SK-N-SH treated with all-trans-retinoic acid at 6 μM for 48 hours (cell line): ENCODE measurements around the gene ASIC1.

Source experiments
- ATAC-seq: fragments of 200-7000 bp; cut with Tn5 transposase; 3 replicates; pipeline ENCODE4 v1.9.1; 2020; ENCODE audit warnings: mild to moderate bottlenecking, moderate library complexity
- ARNTL ChIP-seq: fragments of 450-650 bp; formaldehyde crosslinking; IDR thresholded peaks from 2 replicates; pipeline ENCODE4 v1.5.0; 2020; ENCODE audit warnings: low read depth, mild to moderate bottlenecking, moderate library complexity, borderline replicate concordance
- BACH2 ChIP-seq: fragments of 250-450 bp; sonication (Bioruptor Pico); IDR thresholded peaks from 2 replicates; pipeline ENCODE4 v1.9.0; 2021; ENCODE audit warnings: mild to moderate bottlenecking, borderline replicate concordance
- CREB5 ChIP-seq: fragments of 250-450 bp; sonication (Bioruptor Pico); IDR thresholded peaks from 2 replicates; pipeline ENCODE4 v1.5.1; 2020; ENCODE audit warnings: low read depth, mild to moderate bottlenecking, moderate library complexity
- CSDC2 ChIP-seq: fragments of 250-450 bp; sonication (Bioruptor Pico); IDR thresholded peaks from 2 replicates; pipeline ENCODE4 v1.5.0; 2020; ENCODE audit warnings: mild to moderate bottlenecking, moderate library complexity
- CSRNP3 ChIP-seq: fragments of 250-450 bp; sonication (Bioruptor Pico); IDR thresholded peaks from 2 replicates; pipeline ENCODE4 v1.5.1; 2021; ENCODE audit warnings: mild to moderate bottlenecking, moderate library complexity
- ESRRG ChIP-seq: fragments of 250-450 bp; sonication (Bioruptor Pico); IDR thresholded peaks from 2 replicates; pipeline ENCODE4 v1.6.1; 2021; ENCODE audit warnings: mild to moderate bottlenecking
- GLIS3 ChIP-seq: fragments of 250-450 bp; sonication (Bioruptor Pico); IDR thresholded peaks from 2 replicates; pipeline ENCODE4 v1.5.0; 2020; ENCODE audit warnings: mild to moderate bottlenecking, moderate library complexity
- ISL1 ChIP-seq: fragments of 250-450 bp; sonication (Bioruptor Pico); IDR thresholded peaks from 2 replicates; pipeline ENCODE4 v2.1.2; 2022; ENCODE audit warnings: mild to moderate bottlenecking, moderate library complexity
- OSR1 ChIP-seq: fragments of 250-450 bp; sonication (Bioruptor Pico); IDR thresholded peaks from 2 replicates; pipeline ENCODE4 v1.8.0; 2022; ENCODE audit warnings: moderate library complexity, mild to moderate bottlenecking, inconsistent platforms
- PATZ1 ChIP-seq: fragments of 250-450 bp; sonication (Bioruptor Pico); IDR thresholded peaks from 2 replicates; pipeline ENCODE4 v1.8.0; 2020; ENCODE audit warnings: mild to moderate bottlenecking, moderate library complexity, borderline replicate concordance
- POU6F1 ChIP-seq: fragments of 250-450 bp; sonication (Bioruptor Pico); IDR thresholded peaks from 2 replicates; pipeline ENCODE4 v1.8.0; 2021; ENCODE audit warnings: low read depth, mild to moderate bottlenecking, moderate library complexity, borderline replicate concordance
- PPARA ChIP-seq: fragments of 250-450 bp; sonication (Bioruptor Pico); IDR thresholded peaks from 2 replicates; pipeline ENCODE4 v1.5.0; 2020; ENCODE audit warnings: mild to moderate bottlenecking, borderline replicate concordance
- SNAI2 ChIP-seq: fragments of 250-450 bp; sonication (Bioruptor Pico); IDR thresholded peaks from 2 replicates; pipeline ENCODE4 v1.5.0; 2020; ENCODE audit warnings: mild to moderate bottlenecking, moderate library complexity
- TOX ChIP-seq: fragments of 250-450 bp; sonication (Bioruptor Pico); IDR thresholded peaks from 2 replicates; pipeline ENCODE4 v1.8.0; 2021; ENCODE audit warnings: mild to moderate bottlenecking, moderate library complexity, borderline replicate concordance
- TSHZ2 ChIP-seq: fragments of 250-450 bp; sonication (Bioruptor Pico); IDR thresholded peaks from 2 replicates; pipeline ENCODE4 v1.5.0; 2020; ENCODE audit warnings: mild to moderate bottlenecking, moderate library complexity
- ZC3H10 ChIP-seq: fragments of 250-450 bp; sonication (Bioruptor Pico); IDR thresholded peaks from 2 replicates; pipeline ENCODE4 v1.5.1; 2021; ENCODE audit warnings: mild to moderate bottlenecking, moderate library complexity
- ZFP3 ChIP-seq: fragments of 250-450 bp; sonication (Bioruptor Pico); IDR thresholded peaks from 2 replicates; pipeline ENCODE4 v1.5.0; 2020; ENCODE audit warnings: mild to moderate bottlenecking, moderate library complexity
- ZFP30 ChIP-seq: fragments of 450-650 bp; formaldehyde crosslinking; IDR thresholded peaks from 2 replicates; pipeline ENCODE4 v1.5.0; 2022; ENCODE audit warnings: mild to moderate bottlenecking, moderate library complexity
- ZNF565 ChIP-seq: fragments of 450-650 bp; formaldehyde crosslinking; conservative IDR thresholded peaks from 2 replicates; pipeline ENCODE4 v1.5.0; 2020; ENCODE audit warnings: low read depth, mild to moderate bottlenecking, moderate library complexity
- ZNF8 ChIP-seq: fragments of 450-650 bp; formaldehyde crosslinking; IDR thresholded peaks from 2 replicates; pipeline ENCODE4 v1.5.0; 2020; ENCODE audit warnings: mild to moderate bottlenecking, moderate library complexity

Gene ASIC1

GRCh38 chr12:50078281-50078680, 20.9 kb downstream of the ASIC1 start (continued):
- TF ChIP-seq ESRRG (CRISPR knock-in tag): no peak
- TF ChIP-seq, all 23 proteins: peak for 0

- ATAC-seq: no peak
- no peak for TF ChIP-seq OSR1 (CRISPR knock-in tag)
- no peak for TF ChIP-seq ZNF565
- no peak for TF ChIP-seq ZFP30 (CRISPR knock-in tag)
- TF ChIP-seq PATZ1: no peak
- no peak for TF ChIP-seq TOX (CRISPR knock-in tag)
- TF ChIP-seq ZFP3 (CRISPR knock-in tag): no peak
- no peak for TF ChIP-seq TSHZ2 (CRISPR knock-in tag)
- no peak for TF ChIP-seq BACH2 (CRISPR knock-in tag)
- no peak for TF ChIP-seq ARNTL (CRISPR knock-in tag)
- TF ChIP-seq ZNF8 (CRISPR knock-in tag): no peak
- no peak for TF ChIP-seq ESRRG (CRISPR knock-in tag)
- no peak for TF ChIP-seq ZC3H10 (CRISPR knock-in tag)
- TF ChIP-seq CREB5: no peak
- TF ChIP-seq CSDC2 (CRISPR knock-in tag): no peak
- TF ChIP-seq ISL1: no peak
- no peak for TF ChIP-seq GLIS3
- no peak for TF ChIP-seq POU6F1
- no peak for TF ChIP-seq SNAI2 (CRISPR knock-in tag)
- TF ChIP-seq, all 23 proteins: peak for 0
Measured at GRCh38 chr12:50079771-50080170, 22.4 kb downstream of the ASIC1 start.

- no peak for ATAC-seq
- TF ChIP-seq CREB5: no peak
- TF ChIP-seq ZC3H10 (CRISPR knock-in tag): no peak
- no peak for TF ChIP-seq ARNTL (CRISPR knock-in tag)
- no peak for TF ChIP-seq CSRNP3 (CRISPR knock-in tag)
- TF ChIP-seq PPARA (CRISPR knock-in tag): no peak
- no peak for TF ChIP-seq TSHZ2 (CRISPR knock-in tag)
- TF ChIP-seq ZFP30 (CRISPR knock-in tag): no peak
- no peak for TF ChIP-seq GLIS3
Measured at GRCh38 chr12:50081096-50081808, 23.9 kb downstream of the ASIC1 start.
